Adrenal gland (tissue), 5 donors: ENCODE data around the gene CCDC200.
"Not testable (repeated sequence)": the region's sequence is repeated elsewhere in the genome, so short reads cannot be mapped to it uniquely, and the experiment has no call there.

ENCODE experiments used
- POLR2A ChIP-seq, 2 donors: fragments of 450-650 bp; IDR thresholded peaks; one replicate each; pipeline ENCODE4 v1.6.1; 2017; ENCODE audit warnings: antibody characterized with exemption in 2 of 2, mild to moderate bottlenecking in 2 of 2, moderate library complexity in 1 of 2
- TF ChIP-seq, protein P1 (sequence below), 6 experiments: fragments of 450-650 bp in 4 of 6; fragments of 200-600 bp in 2 of 6; sonication (generic) in 1 of 6; IDR thresholded peaks; 1 replicate in 5 of 6; 2 replicates in 1 of 6; pipeline versions ENCODE4 v1.5.1 to v1.8.0; 2016 to 2021; ENCODE audit warnings: antibody characterized with exemption in 6 of 6, mild to moderate bottlenecking in 2 of 6, moderate library complexity in 1 of 6
- donor health status: DM: no; HTN: no; CAD: no.

DNA sequence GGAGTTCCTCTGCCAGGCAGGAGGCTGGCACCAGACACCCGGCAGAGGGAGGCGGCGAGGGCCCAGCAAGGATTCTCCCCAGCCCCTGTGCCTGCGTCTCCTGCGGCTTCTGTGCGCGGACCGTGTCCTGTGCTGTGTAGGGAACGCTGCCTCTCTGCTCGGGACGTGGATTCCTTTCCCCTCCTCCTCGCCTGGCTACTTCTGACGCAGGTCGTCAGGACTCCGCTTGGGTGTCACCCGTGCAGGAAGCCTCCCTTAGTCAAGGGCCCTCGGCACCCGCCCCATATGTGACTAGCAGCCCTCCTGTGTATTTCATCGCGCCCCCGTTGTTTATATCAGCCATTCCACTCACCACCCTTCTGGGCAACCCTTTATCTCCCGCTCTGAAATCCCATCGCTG lies 18.0 kb upstream of the CCDC200 start:
- TF ChIP-seq, protein P1, sequence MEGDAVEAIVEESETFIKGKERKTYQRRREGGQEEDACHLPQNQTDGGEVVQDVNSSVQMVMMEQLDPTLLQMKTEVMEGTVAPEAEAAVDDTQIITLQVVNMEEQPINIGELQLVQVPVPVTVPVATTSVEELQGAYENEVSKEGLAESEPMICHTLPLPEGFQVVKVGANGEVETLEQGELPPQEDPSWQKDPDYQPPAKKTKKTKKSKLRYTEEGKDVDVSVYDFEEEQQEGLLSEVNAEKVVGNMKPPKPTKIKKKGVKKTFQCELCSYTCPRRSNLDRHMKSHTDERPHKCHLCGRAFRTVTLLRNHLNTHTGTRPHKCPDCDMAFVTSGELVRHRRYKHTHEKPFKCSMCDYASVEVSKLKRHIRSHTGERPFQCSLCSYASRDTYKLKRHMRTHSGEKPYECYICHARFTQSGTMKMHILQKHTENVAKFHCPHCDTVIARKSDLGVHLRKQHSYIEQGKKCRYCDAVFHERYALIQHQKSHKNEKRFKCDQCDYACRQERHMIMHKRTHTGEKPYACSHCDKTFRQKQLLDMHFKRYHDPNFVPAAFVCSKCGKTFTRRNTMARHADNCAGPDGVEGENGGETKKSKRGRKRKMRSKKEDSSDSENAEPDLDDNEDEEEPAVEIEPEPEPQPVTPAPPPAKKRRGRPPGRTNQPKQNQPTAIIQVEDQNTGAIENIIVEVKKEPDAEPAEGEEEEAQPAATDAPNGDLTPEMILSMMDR (IDR thresholded peaks at IDR 0.05): not testable (repeated sequence)
- TF ChIP-seq POLR2A (IDR thresholded peaks at IDR 0.05): not testable (repeated sequence)
